ENCODE data around the gene MPP1. TPM values are rescaled to one million over a fixed set of nuclear protein-coding genes. Genes with fewer than 3 reads are reported as not detected.

MPP1 gene
- total and polyA plus RNA-seq, 9 of the 15 experiments (the other 6 are each of a cell fraction or from before 2014, with no cell fraction given) = 227 to 395 (median 283) TPM

GRCh38 chrX:154761977-154762536 is 43.2 kb downstream of the MPP1 start:
- H3K4me3 ChIP-seq = peak overlapping the region; percentile 80
- H2AFZ ChIP-seq (ENCODE audit: low read depth, low read length) = peak overlapping the region; percentile 87
- ChIA-PET CTCF (ENCODE audit: low intra/inter-chr PET ratio) (no interaction called here), POLR2A (interaction anchor here (0.6 to 6.4 kb wide), 9 partner anchors 9 to 76 kb away, joined by 3 to 94 read pairs (median 4); no protein-coding TSS in a partner anchor)
- no peak for DNase-seq (ENCODE audit: extremely low read depth in 1 of 4, low spot score in 3 of 4)
- BruUV-seq (replicated peaks) = TSS peak; percentile 99
- H3K9me1 ChIP-seq (ENCODE audit: control insufficient read depth, insufficient read depth, low read length) = no peaks in the 10 kb centered on the region
- intact Hi-C loops (cut with micrococcal nuclease) = loop anchor here (1.0 to 5.0 kb wide), 3 partner anchors 37 to 310 kb away; partner anchors contain the start of genes BRCC3, CMC4 and MTCP1
- peaks cover 58% of the 10 kb centered on the region for H3K79me2 ChIP-seq (ENCODE audit: control insufficient read depth, insufficient read depth, low read length)
- H3K27me3 ChIP-seq (ENCODE audit: control insufficient read depth in 2 of 2, insufficient read depth in 2 of 2, low read length in 2 of 2) = no peaks in the 10 kb centered on the region
- in situ Hi-C loops (cut with MboI) = no loop called here
- peak; percentile 67 for FAIRE-seq
- H3K9ac ChIP-seq (ENCODE audit: insufficient read depth in 1 of 2, low read depth in 2 of 2, low read length in 2 of 2) = peak overlapping the region; percentile 73 to 98; a peak in 3 of 4 replicates
- H3K9me3 ChIP-seq (replicated peaks; ENCODE audit: control insufficient read depth, insufficient read depth, low read depth, low read length) = no peaks in the 10 kb centered on the region
- ATAC-seq = peak; percentile 3; the same call in 2 of the 3 replicates
- WGBS (ENCODE audit: insufficient coverage, low coverage, missing lambda C conversion rate) = 2% methylated on average over 9 of the region's 11 CpGs
- H4K20me1 ChIP-seq (replicated peaks; ENCODE audit: control insufficient read depth, insufficient read depth, low read length) = peaks cover 9% of the 10 kb centered on the region; the same call in 1 of the 2 replicates
- peaks cover 12 to 55% of the 10 kb centered on the region in 2 experiments for H3K4me1 ChIP-seq (replicated peaks in 1 of 2; ENCODE audit: control insufficient read depth in 2 of 2, insufficient read depth in 2 of 2, low read length in 2 of 2)
- peaks cover 30% of the 10 kb centered on the region for H3K36me3 ChIP-seq (ENCODE audit: control insufficient read depth, insufficient read depth, low read length)
- H3K27ac ChIP-seq (ENCODE audit: extremely low read depth, low read depth, low read length) = peak overlapping the region; percentile 95
- H3K4me2 ChIP-seq (ENCODE audit: insufficient read depth, low read length) = peak overlapping the region; percentile 77
- TF ChIP-seq SUPT5H (IDR thresholded peaks at IDR 0.05) (peak; percentile 76), CBFA2T2 (conservative IDR thresholded peaks at IDR 0.05) (peak; percentile 35; the same call in 1 of the 2 replicates), ZNF133 (CRISPR knock-in tag; IDR thresholded peaks at IDR 0.05) (no peak), ZNF589 (CRISPR knock-in tag; IDR thresholded peaks at IDR 0.05; ENCODE audit: low read depth) (peak; percentile 74), PRDM10 (IDR thresholded peaks at IDR 0.05; ENCODE audit: partially characterized antibody) (peak; percentile 80), FOXM1 (IDR thresholded peaks at IDR 0.05; ENCODE audit: low read depth) (peak; percentile 98), FOXM1 (CRISPR knock-in tag; IDR thresholded peaks at IDR 0.05; ENCODE audit: low read depth) (no peak; the same call in 1 of the 2 replicates), KDM5B (IDR thresholded peaks at IDR 0.05; ENCODE audit: insufficient replicate concordance, low read depth, low read length) (peak; percentile 18), BRD9 (IDR thresholded peaks at IDR 0.05; ENCODE audit: low read depth, partially characterized antibody) (peak; percentile 40), TEAD4 (IDR thresholded peaks at IDR 0.05; ENCODE audit: low read length) (peak; percentile 19; the same call in 1 of the 2 replicates), TEAD4 (CRISPR knock-in tag; IDR thresholded peaks at IDR 0.05; ENCODE audit: borderline replicate concordance) (no peak), TAL1 (IDR thresholded peaks at IDR 0.05) (peak; percentile 48; the same call in 1 of the 2 replicates), ZNF311 (CRISPR knock-in tag; IDR thresholded peaks at IDR 0.05) (no peak), COPS2 (conservative IDR thresholded peaks at IDR 0.05) (no peak), CBFA2T3 (IDR thresholded peaks at IDR 0.05) (peak; percentile 66), JUND (IDR thresholded peaks at IDR 0.05; ENCODE audit: borderline replicate concordance, low read depth, low read length) (no peak), JUND (tag; IDR thresholded peaks at IDR 0.05; ENCODE audit: borderline replicate concordance, low read depth, low read length) (0 out of 3 replicates have a peak, but pooled peaks have one; percentile 0), DPF2 (IDR thresholded peaks at IDR 0.05) (no peak), ZBTB9 (CRISPR knock-in tag; IDR thresholded peaks at IDR 0.05) (no peak), NFYB (IDR thresholded peaks at IDR 0.05; ENCODE audit: extremely low read depth, insufficient read length) (peak; percentile 80)
